Neuronal stem cell (in vitro differentiated cells): ENCODE measurements around the gene DPYSL3.

Experiments used
- DNase-seq: peaks from one replicate; pipeline ENCODE4 v3.0.0-alpha.2; 2013; ENCODE audit warnings: low spot score
- H2AFZ ChIP-seq: one replicate; pipeline ENCODE4 v1.6.1; 2013; ENCODE audit warnings: mild to moderate bottlenecking, low read length, inconsistent platforms
- H2AK5ac ChIP-seq: 2 replicates; pipeline ENCODE4 v1.6.1; 2013; ENCODE audit warnings: low read depth, mild to moderate bottlenecking, inconsistent platforms, low read length, moderate library complexity, mixed read lengths
- H2BK120ac ChIP-seq: 2 replicates; pipeline ENCODE4 v1.6.1; 2013; ENCODE audit warnings: low read depth, mild to moderate bottlenecking, inconsistent platforms, low read length, moderate library complexity, mixed read lengths
- H2BK12ac ChIP-seq: one replicate; pipeline ENCODE4 v1.6.1; 2013; ENCODE audit warnings: low read length, inconsistent platforms
- H2BK15ac ChIP-seq: 2 replicates; pipeline ENCODE4 v1.6.1; 2013; ENCODE audit warnings: mild to moderate bottlenecking, low read length, inconsistent platforms, mixed read lengths
- H2BK5ac ChIP-seq: one replicate; pipeline ENCODE4 v1.6.1; 2013; ENCODE audit warnings: inconsistent platforms, mild to moderate bottlenecking, low read length, moderate library complexity
- H3K14ac ChIP-seq: one replicate; pipeline ENCODE4 v1.6.1; 2013; ENCODE audit warnings: low read length, inconsistent platforms
- H3K18ac ChIP-seq: 2 replicates; pipeline ENCODE4 v1.6.1; 2013; ENCODE audit warnings: low read length, inconsistent platforms
- H3K23ac ChIP-seq: 2 replicates; pipeline ENCODE4 v1.6.1; 2013; ENCODE audit warnings: low read depth, mild to moderate bottlenecking, mixed read lengths, low read length, inconsistent platforms; ENCODE audit not compliant: poor library complexity
- H3K27ac ChIP-seq: replicated peaks from 3 replicates; pipeline ENCODE4 v1.5.1; 2013; ENCODE audit warnings: low read length, inconsistent platforms
- H3K27me3 ChIP-seq, 3 experiments: 2 replicates each; pipeline ENCODE4 v1.6.1; 2013; ENCODE audit warnings: low read length in 3 of 3, mild to moderate bottlenecking in 2 of 3, inconsistent platforms in 1 of 3, low read depth in 1 of 3, mixed read lengths in 1 of 3, moderate library complexity in 1 of 3; ENCODE audit not compliant: control insufficient read depth in 3 of 3, insufficient read depth in 3 of 3
- H3K36me3 ChIP-seq, 2 donors: replicated peaks in 1 of 2; 2 replicates each; pipeline ENCODE4 v1.6.1; 2013; ENCODE audit warnings: low read length in 2 of 2; ENCODE audit not compliant: control insufficient read depth in 2 of 2, insufficient read depth in 2 of 2
- H3K4ac ChIP-seq: 2 replicates; pipeline ENCODE4 v1.6.1; 2013; ENCODE audit warnings: inconsistent platforms, mild to moderate bottlenecking, low read length, moderate library complexity
- H3K4me1 ChIP-seq, 2 donors: 1 replicate in 1 of 2; 2 replicates in 1 of 2; pipeline ENCODE4 v1.6.1; 2013; ENCODE audit warnings: low read length in 2 of 2, low read depth in 1 of 2; ENCODE audit not compliant: control insufficient read depth in 2 of 2, insufficient read depth in 1 of 2
- H3K4me2 ChIP-seq: one replicate; pipeline ENCODE4 v1.6.1; 2013; ENCODE audit warnings: mild to moderate bottlenecking, low read length, inconsistent platforms; ENCODE audit not compliant: insufficient read depth, poor library complexity, severe bottlenecking
- H3K4me3 ChIP-seq, 2 donors: 2 replicates each; pipeline ENCODE4 v1.5.1; 2013; ENCODE audit warnings: low read length in 2 of 2, mild to moderate bottlenecking in 2 of 2, inconsistent platforms in 1 of 2, moderate library complexity in 1 of 2
- H3K79me1 ChIP-seq: one replicate; pipeline ENCODE4 v1.6.1; 2013; ENCODE audit warnings: low read depth, mild to moderate bottlenecking, inconsistent platforms, low read length, moderate library complexity
- H3K9ac ChIP-seq: one replicate; pipeline ENCODE4 v1.6.1; 2013; ENCODE audit warnings: mild to moderate bottlenecking, low read depth, low read length, inconsistent platforms; ENCODE audit not compliant: poor library complexity
- H3K9me3 ChIP-seq, 2 donors: replicated peaks in 1 of 2; 2 replicates each; pipeline versions ENCODE3 to v1.6.1; 2013; ENCODE audit warnings: low read length in 2 of 2, mild to moderate bottlenecking in 2 of 2, inconsistent platforms in 1 of 2, low read depth in 1 of 2, mixed read lengths in 1 of 2, moderate library complexity in 1 of 2; ENCODE audit not compliant: control insufficient read depth in 2 of 2, insufficient read depth in 1 of 2
- H4K8ac ChIP-seq: one replicate; pipeline ENCODE4 v1.6.1; 2013; ENCODE audit warnings: low read depth, mild to moderate bottlenecking, inconsistent platforms, low read length, moderate library complexity
- H4K91ac ChIP-seq: one replicate; pipeline ENCODE4 v1.6.1; 2013; ENCODE audit warnings: low read length, low read depth, mild to moderate bottlenecking, inconsistent platforms; ENCODE audit not compliant: poor library complexity
- WGBS, 2 donors: extraction: QIAGEN DNeasy Blood & Tissue Kit; methylation state at CpG; one replicate each; pipeline ENCODE4 v1.1.7; 2013; ENCODE audit warnings: missing lambda C conversion rate in 2 of 2, mixed read lengths in 1 of 2; ENCODE audit not compliant: insufficient read length in 2 of 2, insufficient replicate concordance in 1 of 2; ENCODE audit errors: extremely low coverage in 2 of 2; 5-methylcytosine and 5-hydroxymethylcytosine counted together

DPYSL3 gene

DNA sequence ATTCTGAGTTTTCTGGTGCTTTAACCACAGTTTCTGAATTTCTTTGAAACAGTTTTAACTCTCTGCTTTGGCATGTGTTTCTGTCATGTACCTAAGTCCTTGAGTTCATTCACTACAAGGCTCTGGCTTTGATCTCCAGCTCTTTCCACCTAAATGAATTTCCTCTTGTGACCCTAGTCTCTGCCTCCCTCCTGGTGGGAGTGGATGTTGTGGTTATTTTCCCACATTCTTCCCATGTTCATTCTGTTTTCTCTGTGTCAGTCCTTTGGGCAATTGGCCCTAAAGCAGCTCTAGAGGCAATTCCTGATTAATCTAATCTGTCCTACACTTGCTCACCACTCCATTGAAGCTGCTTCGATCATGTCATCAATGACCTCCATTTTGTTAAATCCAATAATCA lies 28.4 kb upstream of the DPYSL3 start:
- Histone ChIP-seq H3K4me2 (no peak overlapping the region), H3K9ac (no peak overlapping the region), H3K14ac (no peak overlapping the region), H3K4ac (no peak overlapping the region), H4K91ac (no peak overlapping the region), H2BK12ac (no peak overlapping the region), H3K4me3 (no peak overlapping the region), H2BK15ac (no peak overlapping the region), H2AFZ (no peak overlapping the region), H3K23ac (no peak overlapping the region), H3K27ac (no peak overlapping the region), H3K36me3 (no peaks in the 10 kb centered on the region), H2AK5ac (no peak overlapping the region), H3K9me3 (no peaks in the 10 kb centered on the region), H3K79me1 (no peaks in the 10 kb centered on the region), H2BK120ac (no peak overlapping the region), H2BK5ac (no peak overlapping the region), H3K4me1 (no peaks in the 10 kb centered on the region), H4K8ac (no peak overlapping the region), H3K18ac (no peak overlapping the region), H3K27me3 (peaks cover 0 to 2% (median 0%) of the 10 kb centered on the region in 3 experiments)
- WGBS, 2 donors = no CpG with 5 or more reads among the region's 1 CpG
- no peak for DNase-seq

DNA sequence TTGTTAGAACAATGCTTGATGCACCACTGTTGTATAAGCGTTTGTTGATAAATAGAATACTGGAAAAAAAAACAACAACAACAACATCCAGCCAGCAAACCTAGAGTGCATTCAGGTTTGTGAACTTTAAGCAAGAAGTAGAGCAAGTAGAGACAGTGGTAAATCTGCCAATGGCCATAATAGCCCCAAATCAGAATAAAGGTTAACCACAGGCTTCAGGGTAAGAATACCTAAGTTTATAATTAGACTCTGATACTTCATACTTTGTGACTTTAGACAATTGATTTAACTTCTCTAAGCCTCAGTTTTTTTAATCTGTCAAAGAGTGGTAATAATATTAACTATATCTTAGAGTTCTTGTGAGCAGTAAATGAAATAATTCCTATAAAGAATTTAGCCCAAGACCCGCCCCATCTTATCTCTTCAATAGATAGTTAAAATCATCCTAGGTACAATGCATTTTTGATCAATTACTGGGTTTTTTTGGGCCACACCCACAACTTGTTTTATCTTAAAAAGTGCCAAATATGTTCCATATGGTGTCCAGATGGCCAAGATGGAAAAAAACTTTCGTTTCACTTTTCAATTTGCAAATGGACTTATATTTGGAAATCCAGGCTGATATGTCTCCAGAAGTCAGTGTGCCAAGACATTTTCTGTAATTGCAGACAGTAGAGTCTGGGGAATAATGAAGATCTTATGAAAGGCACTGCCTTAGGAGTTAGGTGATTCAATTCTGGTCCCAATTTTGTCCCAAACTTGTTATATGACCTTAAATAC lies 24.5 kb upstream of the DPYSL3 start:
- no peak overlapping the region for H3K4ac ChIP-seq
- H2BK5ac ChIP-seq = no peak overlapping the region
- H4K8ac ChIP-seq = no peak overlapping the region
- H3K9me3 ChIP-seq = no peaks in the 10 kb centered on the region
- no peak overlapping the region for H3K4me3 ChIP-seq
- no peak overlapping the region for H3K23ac ChIP-seq
- no peak overlapping the region for H3K27ac ChIP-seq
- H3K9ac ChIP-seq = no peak overlapping the region
- H3K79me1 ChIP-seq = no peaks in the 10 kb centered on the region
- no peak for DNase-seq
- peaks cover 0 to 3% of the 10 kb centered on the region in 2 donors for H3K4me1 ChIP-seq
- H3K18ac ChIP-seq = no peak overlapping the region
- H2AK5ac ChIP-seq = no peak overlapping the region
- H2BK15ac ChIP-seq = no peak overlapping the region
- no peak overlapping the region for H2AFZ ChIP-seq
- no peak overlapping the region for H3K14ac ChIP-seq
- no peak overlapping the region for H4K91ac ChIP-seq
- no peak overlapping the region for H2BK120ac ChIP-seq
- no CpG with 5 or more reads among the region's 3 CpGs for WGBS, 2 donors
- H3K27me3 ChIP-seq = peaks cover 0 to 2% (median 0%) of the 10 kb centered on the region in 3 experiments
- no peak overlapping the region for H2BK12ac ChIP-seq
- H3K4me2 ChIP-seq = no peak overlapping the region
- no peaks in the 10 kb centered on the region for H3K36me3 ChIP-seq

DNA sequence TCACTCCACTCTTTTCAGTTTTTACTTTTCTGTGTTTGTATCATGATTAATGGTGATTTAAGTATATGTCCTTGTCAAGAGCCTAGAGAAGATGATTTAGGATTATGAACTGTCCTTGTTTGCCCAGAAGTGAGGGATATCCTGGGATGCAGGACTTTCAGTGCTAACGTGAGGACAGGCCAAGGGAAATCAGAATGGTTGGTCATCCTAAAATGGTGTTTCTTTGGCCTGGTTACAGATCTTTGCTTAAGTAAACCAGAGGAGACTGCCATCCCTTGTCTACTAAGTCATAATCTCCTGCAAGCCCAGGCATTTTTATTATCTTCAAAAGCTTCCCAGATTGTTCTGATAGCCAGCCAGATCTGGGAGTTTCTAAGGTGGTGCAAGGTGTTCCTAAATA lies 22.3 kb upstream of the DPYSL3 start:
- no CpG with 5 or more reads among the region's 1 CpG for WGBS, 2 donors
- Histone ChIP-seq H2AFZ (no peak overlapping the region), H3K23ac (no peak overlapping the region), H3K4ac (no peak overlapping the region), H3K79me1 (no peaks in the 10 kb centered on the region), H2BK15ac (no peak overlapping the region), H3K4me2 (no peak overlapping the region), H4K8ac (no peak overlapping the region), H3K27me3 (no peaks in the 10 kb centered on the region), H4K91ac (no peak overlapping the region), H3K18ac (no peak overlapping the region), H3K36me3 (no peaks in the 10 kb centered on the region), H3K9me3 (no peaks in the 10 kb centered on the region), H2BK5ac (no peak overlapping the region), H2BK12ac (no peak overlapping the region), H3K27ac (no peak overlapping the region), H2BK120ac (no peak overlapping the region), H3K9ac (no peak overlapping the region), H3K4me1 (peaks cover 0 to 3% of the 10 kb centered on the region in 2 donors), H3K4me3 (no peak overlapping the region), H2AK5ac (no peak overlapping the region), H3K14ac (no peak overlapping the region)
- DNase-seq = no peak

DNA sequence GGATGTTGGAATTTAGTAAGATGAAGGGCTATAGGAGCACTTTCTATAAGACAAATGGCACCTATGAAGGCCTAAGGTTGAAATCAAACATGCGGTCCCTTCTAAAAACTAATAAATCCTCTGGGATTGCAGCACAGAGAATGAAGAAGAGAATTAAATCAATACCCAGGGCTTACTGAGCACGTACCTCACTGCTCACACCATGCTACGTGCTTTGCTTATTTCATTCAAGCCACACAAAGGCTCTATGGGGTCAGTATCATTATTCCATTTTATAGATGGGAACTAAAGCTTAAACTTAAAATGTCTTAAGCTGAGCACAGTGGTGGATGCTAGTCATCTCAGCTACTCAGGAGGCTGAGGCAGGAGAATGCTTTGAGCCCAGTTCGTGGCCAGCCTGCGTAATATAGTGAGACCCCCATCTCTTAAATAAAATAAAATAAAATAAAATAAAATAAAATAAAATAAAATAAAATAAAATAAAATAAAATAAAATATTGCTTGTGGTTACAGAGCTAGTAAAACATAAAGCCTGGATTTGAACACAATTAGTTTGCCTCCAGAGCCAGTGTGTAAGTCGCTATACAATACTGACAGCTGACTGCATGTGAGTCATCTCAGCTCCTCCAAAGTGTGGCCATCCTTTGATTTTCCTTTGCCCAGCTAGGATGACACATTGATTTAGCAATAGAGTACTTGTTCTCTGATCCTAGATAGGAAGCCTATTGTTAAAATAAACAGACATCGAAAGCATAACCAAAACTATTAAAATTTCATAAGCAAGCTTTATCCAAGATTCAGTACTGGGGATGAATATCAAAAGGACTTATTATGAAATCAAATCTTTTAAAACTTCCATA lies 20.9 kb upstream of the DPYSL3 start:
- H3K36me3 ChIP-seq = no peaks in the 10 kb centered on the region
- no peak overlapping the region for H3K14ac ChIP-seq
- no peaks in the 10 kb centered on the region for H3K9me3 ChIP-seq
- no peak overlapping the region for H2BK15ac ChIP-seq
- H3K4me2 ChIP-seq = no peak overlapping the region
- peaks cover 0 to 3% of the 10 kb centered on the region in 2 donors for H3K4me1 ChIP-seq
- no peak overlapping the region for H2BK12ac ChIP-seq
- no peak overlapping the region for H2AFZ ChIP-seq
- no peak overlapping the region for H3K9ac ChIP-seq
- no peak overlapping the region for H3K27ac ChIP-seq
- no CpG with 5 or more reads among the region's 7 CpGs for WGBS, 2 donors
- no peak overlapping the region for H2AK5ac ChIP-seq
- H3K4me3 ChIP-seq = no peak overlapping the region
- H3K18ac ChIP-seq = no peak overlapping the region
- no peak overlapping the region for H4K91ac ChIP-seq
- H3K27me3 ChIP-seq = no peaks in the 10 kb centered on the region
- no peak for DNase-seq
- no peak overlapping the region for H2BK120ac ChIP-seq
- H3K23ac ChIP-seq = no peak overlapping the region
- no peak overlapping the region for H2BK5ac ChIP-seq
- H3K4ac ChIP-seq = no peak overlapping the region
- no peak overlapping the region for H4K8ac ChIP-seq
- H3K79me1 ChIP-seq = no peaks in the 10 kb centered on the region
